HG02571 (cell line): ENCODE results near the gene RASAL1.

Source experiments
- ATAC-seq: cut with Tn5 transposase; IDR thresholded peaks from one replicate; pipeline ENCODE4 v1.9.1; 2021; ENCODE audit warnings: mild to moderate bottlenecking, moderate library complexity; ENCODE audit not compliant: unreplicated experiment

Gene RASAL1

GRCh38 chr12:113077859-113078255 lies 57.7 kb downstream of the RASAL1 start:
- ATAC-seq, result no peak

- ATAC-seq, result no peak
These were observed 58.3 kb downstream of the RASAL1 start for GRCh38 chr12:113077057-113077858.

GRCh38 chr12:113075137-113075683 lies 60.4 kb downstream of the RASAL1 start:
- ATAC-seq, result peak; percentile 86

- ATAC-seq, result no peak
These were observed 62.0 kb downstream of the RASAL1 start for GRCh38 chr12:113073586-113073985.

GRCh38 chr12:113072136-113072535 lies 63.4 kb downstream of the RASAL1 start:
- no peak for ATAC-seq

- ATAC-seq, result no peak
These were observed 64.1 kb downstream of the RASAL1 start for GRCh38 chr12:113071135-113072112.

GRCh38 chr12:113070117-113070906 lies 65.2 kb downstream of the RASAL1 start:
- ATAC-seq, result no peak

- ATAC-seq, result no peak
These were observed 65.8 kb downstream of the RASAL1 start for GRCh38 chr12:113069751-113070116.

GRCh38 chr12:113069149-113069548 lies 66.4 kb downstream of the RASAL1 start:
- no peak for ATAC-seq

- ATAC-seq, result no peak
These were observed 67.3 kb downstream of the RASAL1 start for GRCh38 chr12:113067987-113068935.

GRCh38 chr12:113066813-113067400 lies 68.7 kb downstream of the RASAL1 start:
- ATAC-seq, result no peak

GRCh38 chr12:113065126-113066007 lies 70.2 kb downstream of the RASAL1 start:
- ATAC-seq, result no peak

- ATAC-seq, result no peak
These were observed 71.0 kb downstream of the RASAL1 start for GRCh38 chr12:113064395-113065125.

- no peak for ATAC-seq
These were observed 71.9 kb downstream of the RASAL1 start for GRCh38 chr12:113063396-113064350.

- ATAC-seq, result no peak
These were observed 72.8 kb downstream of the RASAL1 start for GRCh38 chr12:113062502-113063395.
